GM19240 (cell line): ENCODE data around the gene BFSP1.

Source experiments
- DNase-seq: peaks from one replicate; pipeline ENCODE4 v3.0.0; 2011; ENCODE audit warnings: low spot score; ENCODE audit not compliant: insufficient read length

Gene BFSP1

DNA sequence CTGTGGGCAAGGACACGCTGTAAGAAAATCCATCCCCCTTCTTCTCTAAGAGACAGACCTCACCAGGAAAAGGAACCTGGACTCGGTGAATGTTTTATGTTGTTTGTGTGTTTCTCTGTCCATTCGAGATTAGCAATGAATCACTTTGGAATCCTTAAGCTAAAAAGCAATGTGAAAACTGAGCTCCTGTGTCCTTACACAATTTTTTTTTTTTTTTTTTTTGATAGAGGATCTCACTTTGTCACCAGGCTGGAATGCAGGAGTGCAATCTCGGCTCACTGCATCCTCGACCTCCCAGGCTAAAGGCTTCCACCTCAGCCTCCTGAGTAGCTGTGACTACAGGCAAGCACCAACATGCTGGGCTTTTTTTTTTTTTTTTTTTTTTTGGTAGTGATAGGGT is 32.1 kb downstream of the BFSP1 start:
- DNase-seq, result no peak

DNA sequence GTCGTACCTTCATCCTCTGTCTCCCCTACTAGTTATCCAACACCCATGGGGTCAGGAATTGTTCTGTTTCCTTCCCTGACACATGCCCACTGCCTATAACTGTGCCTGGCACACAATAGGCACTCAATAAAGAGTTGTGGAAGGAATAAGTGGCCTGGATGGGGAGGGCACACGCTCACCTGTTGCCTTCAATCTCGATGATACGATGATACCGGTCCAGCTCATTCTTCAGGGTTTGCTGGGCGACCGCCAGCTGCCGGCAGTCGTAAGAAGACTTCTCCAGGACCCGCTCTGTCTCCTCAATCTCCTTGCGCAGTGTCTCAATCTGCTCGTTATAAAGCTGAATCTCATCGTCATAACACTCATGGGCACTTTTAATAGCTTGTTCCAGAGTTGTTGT is 32.5 kb downstream of the BFSP1 start:
- no peak for DNase-seq

DNA sequence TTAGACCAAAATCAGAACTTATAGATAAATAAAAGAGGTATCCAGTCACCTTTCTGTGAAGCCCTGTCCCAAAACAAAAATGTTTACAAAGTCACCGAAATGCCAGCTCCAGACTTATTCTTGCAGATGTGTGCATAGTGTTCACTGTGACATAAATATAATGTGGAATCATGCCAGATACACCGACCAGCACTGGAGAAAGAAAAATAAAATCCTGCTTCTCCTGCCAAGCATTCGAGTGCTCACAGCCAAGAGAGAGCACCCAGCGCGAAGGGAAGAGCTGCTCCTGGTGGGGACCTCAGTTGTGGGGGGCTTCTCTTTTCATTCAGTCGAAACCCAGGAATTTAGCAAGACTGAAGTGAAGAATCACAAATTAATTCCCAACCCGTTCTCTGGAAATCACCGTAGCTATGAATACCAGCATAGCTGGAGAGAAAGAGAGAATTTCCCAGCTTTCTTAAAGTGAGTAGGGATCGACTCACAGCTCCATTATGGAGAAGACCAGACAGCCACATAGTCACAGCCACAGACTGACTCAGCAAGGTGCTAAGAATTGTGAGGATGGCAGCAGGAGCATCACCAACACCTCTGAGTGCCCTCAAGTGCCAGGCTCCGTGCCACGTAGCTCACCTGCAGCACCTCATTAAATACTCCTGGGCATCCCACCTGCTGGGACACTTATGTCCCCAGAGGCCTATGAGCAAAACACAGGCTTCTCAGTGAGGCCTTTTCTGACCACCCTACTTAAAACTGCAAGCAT is 33.2 kb downstream of the BFSP1 start:
- DNase-seq, result no peak

DNA sequence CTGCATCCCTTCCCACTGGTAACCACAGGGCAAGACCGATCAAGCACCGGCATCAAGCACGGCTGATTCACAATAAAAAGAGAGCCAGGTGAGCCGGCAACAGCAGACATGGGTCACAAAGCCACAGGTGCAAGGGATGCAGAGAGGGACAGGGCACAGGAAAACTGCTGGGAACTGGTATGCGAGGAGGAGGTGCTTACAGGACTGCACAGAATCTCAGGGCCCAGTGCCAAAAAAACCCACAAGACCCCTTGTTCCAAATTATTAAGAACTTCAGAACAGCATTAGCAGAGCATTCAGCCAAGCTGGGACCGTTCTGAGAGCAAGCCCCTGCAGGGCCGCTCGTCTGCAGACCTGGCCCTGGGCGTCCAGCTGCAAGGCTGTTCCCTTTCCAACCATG is 35.4 kb downstream of the BFSP1 start:
- DNase-seq, result no peak

DNA sequence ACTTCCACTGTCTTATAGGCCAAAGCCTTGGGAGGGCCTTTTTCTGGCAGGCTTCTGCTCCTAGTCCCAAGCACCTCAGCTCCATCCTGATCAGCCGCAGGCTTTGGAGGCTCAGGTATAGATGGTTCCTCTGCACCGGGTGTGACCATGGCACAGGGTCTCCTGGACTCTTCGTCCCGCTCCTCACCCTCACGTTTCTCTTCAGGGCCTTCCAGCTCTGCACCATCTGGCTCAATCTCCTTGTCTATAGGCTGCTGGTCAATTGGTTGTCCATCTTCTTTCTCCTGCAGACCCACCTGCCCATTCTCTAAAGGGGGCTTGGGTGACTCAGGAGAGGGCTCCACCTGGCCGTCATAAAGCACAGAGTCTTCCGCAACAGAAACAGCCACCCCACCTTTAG is 37.0 kb downstream of the BFSP1 start:
- no peak for DNase-seq

DNA sequence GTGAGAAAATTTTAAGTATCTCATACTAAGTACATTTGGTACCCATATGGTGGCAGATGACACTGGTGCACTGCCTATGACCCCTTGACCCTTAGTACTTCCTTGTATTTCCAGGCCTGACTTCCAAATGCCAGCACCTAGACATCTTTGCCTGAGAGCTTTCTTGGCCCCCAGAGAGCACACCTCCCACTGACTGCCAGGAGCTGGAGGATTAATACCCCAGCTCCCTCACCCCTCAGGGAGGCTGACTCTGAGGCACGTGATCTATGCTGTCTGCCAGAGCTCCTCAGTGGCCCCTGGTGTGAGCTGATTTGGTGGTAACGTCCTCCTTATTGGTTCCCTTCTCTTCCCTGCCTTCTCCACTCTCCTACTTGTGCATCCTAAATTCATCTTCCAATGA is 38.0 kb downstream of the BFSP1 start:
- no peak for DNase-seq

DNA sequence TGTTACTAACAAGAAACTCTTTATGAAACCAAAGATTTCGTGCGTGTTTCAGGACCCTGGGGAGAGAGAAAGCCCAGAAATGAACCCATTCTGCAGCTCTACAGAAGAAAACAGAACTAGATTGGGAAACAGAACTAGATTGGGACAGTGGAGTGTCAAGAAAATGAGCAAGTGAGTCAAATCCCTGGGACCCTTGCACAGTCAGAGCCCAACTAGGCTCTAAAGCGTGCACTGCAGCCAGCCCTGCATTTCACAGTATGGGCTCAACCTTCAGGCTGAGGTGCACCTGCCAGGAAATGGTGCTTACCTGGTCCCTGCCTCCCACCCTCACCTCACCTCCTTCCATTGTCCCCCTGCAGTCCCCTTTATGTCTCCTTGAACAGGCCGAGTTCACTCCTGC is 39.7 kb downstream of the BFSP1 start:
- DNase-seq, result no peak

DNA sequence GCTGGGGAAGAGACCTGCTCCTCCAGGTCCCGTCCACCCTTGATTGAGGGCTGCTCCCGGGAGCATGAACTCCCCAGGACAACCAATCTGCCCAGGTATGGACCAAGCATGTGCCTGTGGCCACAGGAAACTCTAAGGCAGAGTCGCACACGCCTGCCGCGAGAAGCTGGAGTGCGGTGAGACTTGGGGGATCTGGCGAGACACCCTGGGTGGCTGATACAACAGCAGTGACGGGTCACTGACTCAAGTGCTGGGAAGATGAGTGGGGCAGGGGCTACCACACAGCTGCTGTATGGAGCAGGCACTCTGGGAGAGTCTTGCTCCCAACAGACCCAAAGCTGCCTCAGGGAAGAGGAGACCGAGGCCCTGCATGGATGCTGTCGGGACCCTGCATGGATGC is 40.1 kb downstream of the BFSP1 start:
- no peak for DNase-seq

DNA sequence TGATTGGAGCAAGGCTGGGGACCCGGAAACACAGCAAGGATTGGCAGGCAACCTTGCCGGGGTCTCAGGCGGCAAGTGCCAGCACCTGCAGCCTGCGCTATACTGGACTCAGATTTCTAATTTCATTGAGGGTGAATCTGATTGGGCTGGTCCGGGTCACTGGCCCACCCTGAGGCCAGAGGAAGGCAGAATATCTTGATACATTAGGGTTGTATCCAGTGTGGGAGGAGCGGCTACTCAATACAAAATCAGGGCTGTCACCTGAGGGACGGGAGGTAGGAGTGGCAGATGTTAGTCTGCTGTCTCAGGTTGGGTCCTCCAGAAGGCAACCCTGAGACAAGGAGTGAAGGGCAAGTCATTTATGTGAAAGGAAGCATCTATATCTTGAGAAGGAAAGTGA is 40.7 kb downstream of the BFSP1 start:
- no peak for DNase-seq

DNA sequence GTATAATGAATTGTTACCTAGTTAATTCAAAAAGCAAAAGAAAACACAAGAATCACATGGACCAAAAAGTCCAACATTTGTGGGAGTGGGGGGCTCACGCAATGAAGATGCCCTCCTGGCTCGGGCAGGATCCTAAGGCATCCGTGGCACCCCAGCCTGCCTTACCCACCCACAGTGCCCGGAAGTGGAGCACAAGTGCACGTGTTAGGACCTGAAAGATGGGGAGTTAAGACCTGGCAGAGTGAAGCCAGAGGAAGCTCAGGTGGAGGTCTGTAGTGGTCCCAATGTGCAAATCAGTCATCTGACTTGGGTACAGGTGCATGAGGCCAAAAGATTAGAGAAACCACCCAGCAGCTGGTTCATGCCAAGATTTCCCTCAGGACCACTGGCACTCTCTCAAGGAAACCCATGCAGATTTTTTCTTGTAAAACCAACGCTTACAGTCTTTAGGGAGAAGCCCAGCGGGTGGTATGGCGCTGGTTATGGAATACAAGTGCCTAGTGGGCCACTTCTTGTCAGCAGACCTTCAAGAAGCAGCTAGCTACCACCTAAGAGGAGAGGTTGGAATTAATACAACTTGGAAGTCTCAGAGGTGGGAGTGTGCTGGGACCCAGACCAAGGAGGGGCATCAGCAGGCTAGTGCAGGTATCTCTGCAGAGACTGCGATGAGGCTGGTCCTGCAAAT is 42.1 kb downstream of the BFSP1 start:
- DNase-seq, result no peak

DNA sequence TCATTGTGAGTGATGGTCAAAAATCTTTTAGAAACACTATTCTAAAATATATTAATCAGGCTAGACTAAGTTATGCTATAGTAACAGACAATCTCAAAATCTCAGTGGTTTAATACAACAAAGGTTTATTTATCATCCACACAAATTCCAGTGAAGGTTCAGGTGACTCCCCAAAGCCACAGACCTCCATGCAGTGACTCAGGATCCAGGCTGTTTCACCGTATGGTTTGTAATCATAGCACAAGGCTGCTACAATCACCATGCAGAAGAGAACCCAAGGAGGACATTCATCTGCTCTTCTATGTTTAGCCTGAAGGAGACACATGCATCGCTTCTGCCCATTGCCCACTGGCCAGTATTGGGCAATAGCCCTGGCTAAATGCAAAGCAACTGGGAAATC is 46.2 kb downstream of the BFSP1 start:
- no peak for DNase-seq

DNA sequence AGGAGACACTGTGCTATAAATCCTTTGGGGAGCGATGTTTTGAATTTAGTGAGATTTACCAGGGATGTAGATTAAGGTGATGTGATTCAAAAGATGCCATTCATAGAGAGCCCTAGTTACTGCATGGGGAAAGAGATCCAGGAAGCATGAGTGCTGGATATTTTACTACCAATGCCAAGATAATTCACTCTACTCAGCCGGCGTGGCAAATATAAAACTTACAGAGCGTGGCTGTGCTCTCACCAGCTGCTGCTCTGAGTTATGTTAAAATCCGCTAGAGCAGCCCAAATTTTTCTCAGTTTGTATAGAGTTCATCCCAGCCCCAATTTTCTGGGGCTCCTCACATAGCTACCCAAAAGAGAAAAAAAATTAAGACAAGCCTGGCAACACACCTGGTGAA is 48.6 kb downstream of the BFSP1 start:
- DNase-seq, result no peak

DNA sequence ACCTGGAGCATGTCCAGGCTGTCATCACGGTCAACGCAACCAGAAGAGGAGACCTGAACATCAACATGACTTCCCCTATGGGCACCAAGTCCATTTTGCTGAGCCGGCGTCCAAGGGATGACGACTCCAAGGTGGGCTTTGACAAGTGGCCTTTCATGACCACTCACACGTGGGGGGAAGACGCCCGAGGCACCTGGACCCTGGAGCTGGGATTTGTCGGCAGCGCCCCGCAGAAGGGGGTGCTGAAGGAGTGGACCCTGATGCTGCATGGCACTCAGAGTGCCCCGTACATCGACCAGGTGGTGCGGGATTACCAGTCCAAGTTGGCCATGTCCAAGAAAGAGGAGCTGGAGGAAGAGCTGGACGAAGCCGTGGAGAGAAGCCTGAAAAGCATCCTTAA is 49.5 kb downstream of the BFSP1 start:
- DNase-seq, result no peak

DNA sequence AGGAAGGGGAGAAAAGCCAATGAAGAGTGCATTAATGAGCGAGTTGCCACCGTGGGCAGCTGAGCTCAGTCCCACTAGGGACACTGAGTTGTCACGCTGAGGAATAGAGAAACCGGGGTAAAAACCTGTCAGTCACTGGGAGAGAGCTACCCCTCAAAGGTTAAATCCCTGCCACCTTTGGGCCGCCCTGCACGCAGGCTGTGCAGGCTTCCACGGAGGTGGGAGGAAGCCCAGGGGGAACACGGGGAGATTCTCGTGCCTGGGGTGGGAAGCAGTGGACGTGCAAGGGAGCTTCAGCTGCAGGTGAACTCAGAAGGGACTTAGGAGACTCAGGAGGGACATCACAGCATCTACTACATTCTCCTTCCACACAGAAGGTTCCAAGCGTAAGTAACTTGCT is 50.5 kb downstream of the BFSP1 start:
- no peak for DNase-seq

DNA sequence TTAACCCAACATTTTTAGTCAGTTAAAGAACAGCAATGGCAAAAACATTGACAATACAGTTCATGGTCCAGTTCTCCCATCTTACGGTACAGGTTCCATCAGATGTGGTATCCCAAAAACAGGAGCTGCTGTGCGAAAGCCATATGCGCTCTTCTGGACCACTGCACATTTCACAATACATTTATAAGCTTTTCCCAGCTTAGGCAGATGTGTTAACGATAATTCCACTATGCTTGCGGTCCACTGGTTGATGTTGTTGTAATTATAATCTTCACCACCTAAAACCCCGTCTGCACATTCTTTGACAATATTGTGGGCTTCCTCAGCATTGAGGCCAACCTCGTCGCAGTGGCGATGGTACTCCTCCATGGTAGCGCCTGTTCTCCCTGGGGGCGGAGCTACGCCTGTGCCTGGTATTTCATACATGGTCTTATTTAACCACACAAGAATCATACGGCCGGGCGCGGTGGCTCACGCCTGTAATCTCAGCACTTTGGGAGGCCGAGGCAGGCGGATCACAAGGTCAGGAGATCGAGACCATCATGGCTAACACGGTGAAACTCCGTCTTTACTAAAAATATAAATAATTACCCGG is 52.0 kb downstream of the BFSP1 start:
- no peak for DNase-seq

DNA sequence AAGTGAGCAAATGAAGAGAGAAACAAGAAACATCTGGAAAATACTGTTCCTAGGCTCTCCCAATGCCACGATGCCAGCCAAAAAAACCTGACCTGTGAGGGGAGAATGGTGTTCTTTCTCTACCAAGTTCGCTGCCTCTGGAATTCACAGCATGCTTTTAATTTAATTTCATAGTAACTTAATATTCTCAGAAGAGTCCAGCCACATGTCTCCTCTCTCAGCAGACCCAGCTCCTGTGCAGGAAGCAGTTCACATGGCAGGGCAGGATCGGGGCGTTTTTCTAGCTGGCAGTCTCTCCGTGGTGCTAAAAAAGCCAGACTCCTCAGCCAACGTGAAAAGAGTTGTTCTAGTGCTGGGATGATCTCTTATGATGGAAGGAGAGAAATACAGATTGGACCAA is 57.5 kb downstream of the BFSP1 start:
- DNase-seq, result no peak

DNA sequence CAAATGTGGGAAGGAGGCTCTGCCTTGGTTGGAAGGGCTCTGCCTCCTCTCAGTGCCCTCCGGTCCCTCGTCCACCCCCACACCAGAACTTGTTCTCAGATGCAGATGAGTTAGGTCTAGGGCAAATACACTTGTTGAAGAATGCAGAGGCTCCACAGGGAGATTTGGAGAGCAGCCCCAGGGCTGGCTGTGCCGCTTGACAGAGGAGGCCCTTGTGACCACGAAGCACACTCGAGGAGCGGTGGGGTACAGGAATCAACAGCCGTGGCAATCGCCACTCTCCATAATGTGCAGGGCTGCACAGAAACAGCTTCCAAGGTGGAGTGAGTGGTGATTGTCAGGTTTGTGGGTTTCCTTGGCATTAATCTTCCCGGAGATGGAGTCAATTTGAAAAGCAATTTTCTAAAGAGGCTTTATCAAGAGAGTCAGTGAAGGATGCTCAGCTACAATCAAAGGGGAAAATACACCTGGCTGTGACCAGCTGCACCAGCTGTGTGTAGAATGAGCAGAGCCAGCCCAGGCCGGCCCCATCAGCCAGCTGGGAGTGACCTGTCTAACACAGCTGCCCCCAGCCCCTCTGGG is 59.5 kb downstream of the BFSP1 start:
- no peak for DNase-seq

DNA sequence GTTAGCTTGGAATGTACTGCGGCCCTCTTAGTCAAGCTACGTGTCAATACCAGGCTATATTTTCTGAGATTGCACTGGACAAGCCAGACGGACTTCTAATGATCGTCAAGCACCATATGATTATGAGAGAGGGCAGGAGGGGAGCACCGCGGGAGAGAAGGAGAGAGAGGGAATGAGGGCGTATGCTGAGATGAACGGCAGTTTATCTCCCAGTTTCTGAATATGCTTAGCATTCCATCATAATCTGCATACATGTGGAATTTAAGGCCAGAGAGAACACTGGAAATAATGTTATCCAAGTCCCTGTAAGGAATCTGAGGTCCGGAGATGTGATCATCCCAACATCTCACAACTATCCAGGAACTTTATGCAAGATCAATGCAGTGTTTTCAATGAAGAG is 60.2 kb downstream of the BFSP1 start:
- no peak for DNase-seq

DNA sequence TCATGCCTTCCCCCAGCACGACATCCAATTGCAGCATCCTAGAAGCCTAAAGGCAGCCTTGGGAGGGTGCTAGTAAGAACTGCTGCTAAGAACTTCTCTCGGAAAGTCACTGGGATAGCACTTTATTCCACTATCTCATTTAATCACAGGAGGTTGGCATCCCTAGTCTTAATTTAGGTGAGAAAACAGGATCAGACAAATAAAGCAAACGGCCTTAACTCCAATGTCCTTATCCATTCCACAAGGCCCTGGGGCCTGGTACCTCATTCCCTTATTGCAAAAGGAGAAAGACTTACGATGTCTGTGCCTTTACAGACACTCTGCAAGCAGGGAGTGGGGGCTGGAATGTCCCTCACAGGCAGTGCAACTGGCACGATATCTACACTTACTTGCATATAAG is 60.7 kb downstream of the BFSP1 start:
- no peak for DNase-seq

DNA sequence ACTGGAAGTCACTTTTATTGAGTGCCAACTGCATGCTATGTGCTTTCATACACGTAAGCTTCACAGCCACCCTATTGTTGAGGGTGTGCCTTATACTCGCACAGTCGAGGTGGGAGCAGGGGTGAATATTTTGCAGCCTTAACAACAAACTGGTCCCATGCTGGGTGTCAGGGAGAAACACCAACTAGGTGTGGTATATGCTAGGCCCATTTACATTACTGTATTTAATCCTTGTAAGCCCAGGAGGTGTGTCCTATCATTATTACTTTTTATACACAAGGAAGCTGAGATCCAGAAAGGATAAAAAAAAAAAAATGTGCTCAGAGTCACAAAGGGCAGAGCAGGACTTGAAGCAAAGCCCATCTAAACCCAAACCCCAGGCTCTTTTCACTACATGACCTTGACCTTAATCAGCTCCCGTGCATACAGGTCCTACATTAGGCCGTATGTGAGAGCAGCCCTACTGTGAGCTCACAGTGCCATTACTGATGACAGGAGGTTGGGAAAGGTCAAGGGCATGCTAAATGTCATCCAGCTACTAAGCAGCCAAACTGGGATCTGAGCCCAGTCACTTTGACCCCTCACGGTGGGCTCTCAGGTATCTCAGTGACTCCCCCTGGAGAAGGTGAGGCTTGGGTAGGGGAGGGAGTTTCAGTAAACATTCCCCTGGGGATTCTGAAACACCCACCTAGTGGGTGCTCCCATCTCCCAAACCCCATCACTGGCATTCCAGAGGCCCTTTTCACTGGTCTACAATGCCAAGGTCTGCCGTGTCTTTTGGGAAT is 61.7 kb downstream of the BFSP1 start:
- DNase-seq, result no peak

DNA sequence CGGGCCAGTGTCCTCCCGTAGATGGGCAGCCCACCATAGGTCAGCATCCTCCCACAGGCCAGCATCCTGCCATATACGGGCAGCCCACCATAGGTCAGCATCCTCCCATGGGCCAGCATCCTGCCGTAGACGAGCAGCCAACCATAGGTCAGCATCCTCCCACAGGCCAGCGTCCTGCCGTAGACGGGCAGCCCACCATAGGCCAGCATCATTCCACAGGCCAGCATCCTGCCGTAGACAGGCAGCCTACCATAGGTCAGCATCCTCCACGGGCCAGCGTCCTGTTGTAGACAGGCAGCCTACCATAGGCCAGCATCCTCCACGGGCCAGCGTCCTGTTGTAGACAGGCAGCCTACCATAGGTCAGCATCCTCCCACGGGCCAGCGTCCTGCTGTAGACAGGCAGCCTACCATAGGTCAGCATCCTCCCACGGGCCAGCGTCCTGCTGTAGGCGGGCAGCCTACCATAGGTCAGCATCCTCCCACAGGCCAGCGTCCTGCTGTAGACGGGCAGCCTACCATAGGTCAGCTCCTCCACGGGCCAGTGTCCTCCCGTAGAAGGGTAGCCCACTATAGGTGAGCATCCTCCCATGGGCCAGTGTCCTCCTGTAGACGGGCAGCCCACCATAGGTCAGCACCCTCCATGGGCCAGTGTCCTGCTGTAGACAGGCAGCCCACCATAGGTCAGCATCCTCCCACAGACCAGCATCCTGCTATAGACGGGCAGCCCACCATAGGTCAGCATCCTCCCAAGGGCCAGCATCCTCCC is 62.9 kb downstream of the BFSP1 start:
- DNase-seq, result no peak
